Measurements from ENCODE around the gene PPEF2. TPM values are rescaled to one million over a fixed set of nuclear protein-coding genes. Genes with fewer than 3 reads are reported as not detected.
"Not testable (repeated sequence)": the region's sequence is repeated elsewhere in the genome, so short reads cannot be mapped to it uniquely, and the experiment has no call there.

Gene PPEF2, protein sequence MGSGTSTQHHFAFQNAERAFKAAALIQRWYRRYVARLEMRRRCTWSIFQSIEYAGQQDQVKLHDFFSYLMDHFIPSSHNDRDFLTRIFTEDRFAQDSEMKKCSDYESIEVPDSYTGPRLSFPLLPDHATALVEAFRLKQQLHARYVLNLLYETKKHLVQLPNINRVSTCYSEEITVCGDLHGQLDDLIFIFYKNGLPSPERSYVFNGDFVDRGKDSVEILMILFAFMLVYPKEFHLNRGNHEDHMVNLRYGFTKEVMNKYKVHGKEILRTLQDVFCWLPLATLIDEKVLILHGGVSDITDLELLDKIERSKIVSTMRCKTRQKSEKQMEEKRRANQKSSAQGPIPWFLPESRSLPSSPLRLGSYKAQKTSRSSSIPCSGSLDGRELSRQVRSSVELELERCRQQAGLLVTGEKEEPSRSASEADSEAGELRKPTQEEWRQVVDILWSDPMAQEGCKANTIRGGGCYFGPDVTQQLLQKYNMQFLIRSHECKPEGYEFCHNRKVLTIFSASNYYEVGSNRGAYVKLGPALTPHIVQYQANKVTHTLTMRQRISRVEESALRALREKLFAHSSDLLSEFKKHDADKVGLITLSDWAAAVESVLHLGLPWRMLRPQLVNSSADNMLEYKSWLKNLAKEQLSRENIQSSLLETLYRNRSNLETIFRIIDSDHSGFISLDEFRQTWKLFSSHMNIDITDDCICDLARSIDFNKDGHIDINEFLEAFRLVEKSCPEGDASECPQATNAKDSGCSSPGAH
- total RNA-seq, result not detected

DNA sequence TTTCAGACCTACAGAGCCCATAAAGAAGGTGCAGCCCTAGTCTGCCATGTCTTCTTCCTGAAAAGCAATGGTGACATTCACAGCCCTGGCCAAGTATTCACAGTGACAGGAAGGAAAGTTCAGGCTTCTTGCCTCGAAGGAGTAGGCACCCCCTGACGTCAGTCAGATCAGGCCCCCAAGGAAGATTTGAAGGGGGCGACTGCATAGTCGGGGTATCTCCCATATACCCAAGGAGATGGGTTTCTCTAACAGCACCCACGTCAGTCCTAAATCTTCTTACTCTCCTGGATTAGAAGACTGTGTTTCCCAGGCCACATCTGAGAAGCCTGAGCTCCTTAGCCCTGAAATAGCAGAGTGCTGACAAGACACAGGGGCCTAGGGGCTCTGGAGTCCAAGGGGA lies at the start of gene PPEF2:
Gene PPEF2 (minus strand): TSS at position 101 of the 400 bp plus-strand sequence. CDS start 6,127 bp downstream, outside the sequence.
- no peaks in the 10 kb centered on the region for H3K4me1 ChIP-seq (ENCODE audit: control insufficient read depth in 3 of 3, insufficient read depth in 3 of 3, low read length in 3 of 3)

DNA sequence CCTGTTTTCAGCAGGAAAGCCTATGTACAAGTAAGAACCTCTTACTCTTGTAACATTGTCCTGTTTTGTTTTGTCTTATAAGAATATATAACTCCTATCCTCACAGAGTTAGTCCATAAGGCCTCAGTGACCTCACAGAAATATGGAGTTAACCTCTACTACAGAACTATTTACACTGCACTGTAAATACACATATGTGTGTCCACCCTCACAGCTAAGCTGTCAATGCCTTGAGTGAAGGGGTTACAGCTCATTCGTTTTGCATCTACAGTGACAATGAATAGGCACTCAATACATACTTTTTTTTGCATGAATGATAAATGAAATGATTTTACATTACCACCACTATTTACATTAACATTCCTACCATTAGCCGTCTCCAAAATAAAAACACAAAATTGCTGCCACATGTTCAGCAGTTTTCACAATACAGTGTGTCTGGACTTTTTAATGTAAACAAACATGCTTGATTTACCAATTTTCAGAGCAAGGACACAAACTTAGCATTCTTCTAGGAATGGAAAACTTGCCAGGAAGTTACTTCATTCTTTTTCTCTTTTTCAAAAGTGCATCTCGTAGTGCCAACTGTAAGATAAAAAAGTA lies 48.1 kb upstream of the PPEF2 start:
- H3K4me3 ChIP-seq (ENCODE audit: low read length in 3 of 3), result no peak overlapping the region
- no peaks in the 10 kb centered on the region for H3K4me1 ChIP-seq (ENCODE audit: control insufficient read depth in 3 of 3, insufficient read depth in 3 of 3, low read length in 3 of 3)
- no peaks in the 10 kb centered on the region for H3K9me3 ChIP-seq (ENCODE audit: control insufficient read depth in 3 of 3, low read length in 3 of 3)
- no peaks in the 10 kb centered on the region for H3K27me3 ChIP-seq (ENCODE audit: control insufficient read depth in 3 of 3, insufficient read depth in 3 of 3, low read length in 3 of 3)
- peaks cover 34 to 56% (median 49%) of the 10 kb centered on the region in 3 donors for H3K36me3 ChIP-seq (ENCODE audit: control insufficient read depth in 3 of 3, insufficient read depth in 3 of 3, low read length in 3 of 3)
- H3K9ac ChIP-seq (ENCODE audit: low read depth in 1 of 3, low read length in 3 of 3), result no peak overlapping the region
- H3K27ac ChIP-seq (ENCODE audit: low read depth, low read length), result no peak overlapping the region

More for the DNA sequence above, at the start of gene PPEF2:
- no peak within 1 kb of the TSS for H3K27ac ChIP-seq (ENCODE audit: low read depth, low read length)
- no peaks in the 10 kb centered on the region for H3K27me3 ChIP-seq (ENCODE audit: control insufficient read depth in 3 of 3, insufficient read depth in 3 of 3, low read length in 3 of 3)
- no peak within 1 kb of the TSS for H3K4me3 ChIP-seq (ENCODE audit: low read length in 3 of 3)
- H3K9ac ChIP-seq (ENCODE audit: low read depth in 1 of 3, low read length in 3 of 3), result no peak within 1 kb of the TSS
- H3K9me3 ChIP-seq (ENCODE audit: control insufficient read depth in 3 of 3, low read length in 3 of 3), result no peaks in the 10 kb centered on the region
- no peaks in the 10 kb centered on the region for H3K36me3 ChIP-seq (ENCODE audit: control insufficient read depth in 3 of 3, insufficient read depth in 3 of 3, low read length in 3 of 3)

DNA sequence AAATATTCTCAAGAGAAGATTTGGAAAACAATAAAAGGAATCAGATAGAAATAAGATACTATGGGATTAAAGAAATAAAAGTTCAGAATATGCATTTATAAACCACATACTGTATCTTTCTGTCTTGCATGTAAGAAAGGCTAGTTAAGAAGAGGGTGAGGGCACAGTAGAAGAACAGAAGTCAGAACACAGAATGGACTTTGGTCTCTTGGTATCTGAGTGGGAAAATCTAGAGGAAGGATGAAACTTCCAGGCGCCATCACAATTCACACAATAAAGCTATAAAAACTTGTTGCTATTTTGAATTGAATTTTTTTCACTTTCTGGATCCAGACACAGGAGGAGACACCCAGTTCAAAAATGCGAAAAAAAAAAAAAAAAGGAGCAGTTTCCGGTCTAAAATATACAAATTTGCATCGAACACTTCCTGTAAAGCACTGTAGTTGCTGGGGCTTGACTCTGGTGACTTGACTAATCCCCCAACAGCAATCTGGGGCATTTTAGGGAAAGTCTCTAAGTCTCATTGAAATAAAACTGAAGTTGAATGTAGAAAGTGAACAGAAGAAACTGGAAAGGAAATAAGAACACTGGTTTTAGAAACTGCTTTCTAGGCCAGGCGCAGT lies 46.7 kb upstream of the PPEF2 start:
- Histone ChIP-seq H3K9me3 (ENCODE audit: control insufficient read depth in 3 of 3, low read length in 3 of 3) (no peaks in the 10 kb centered on the region), H3K4me3 (ENCODE audit: low read length in 3 of 3) (no peak overlapping the region), H3K36me3 (ENCODE audit: control insufficient read depth in 3 of 3, insufficient read depth in 3 of 3, low read length in 3 of 3) (peaks cover 31 to 50% (median 46%) of the 10 kb centered on the region in 3 donors), H3K9ac (ENCODE audit: low read depth in 1 of 3, low read length in 3 of 3) (no peak overlapping the region), H3K4me1 (ENCODE audit: control insufficient read depth in 3 of 3, insufficient read depth in 3 of 3, low read length in 3 of 3) (no peaks in the 10 kb centered on the region), H3K27me3 (ENCODE audit: control insufficient read depth in 3 of 3, insufficient read depth in 3 of 3, low read length in 3 of 3) (no peaks in the 10 kb centered on the region), H3K27ac (ENCODE audit: low read depth, low read length) (no peak overlapping the region)

DNA sequence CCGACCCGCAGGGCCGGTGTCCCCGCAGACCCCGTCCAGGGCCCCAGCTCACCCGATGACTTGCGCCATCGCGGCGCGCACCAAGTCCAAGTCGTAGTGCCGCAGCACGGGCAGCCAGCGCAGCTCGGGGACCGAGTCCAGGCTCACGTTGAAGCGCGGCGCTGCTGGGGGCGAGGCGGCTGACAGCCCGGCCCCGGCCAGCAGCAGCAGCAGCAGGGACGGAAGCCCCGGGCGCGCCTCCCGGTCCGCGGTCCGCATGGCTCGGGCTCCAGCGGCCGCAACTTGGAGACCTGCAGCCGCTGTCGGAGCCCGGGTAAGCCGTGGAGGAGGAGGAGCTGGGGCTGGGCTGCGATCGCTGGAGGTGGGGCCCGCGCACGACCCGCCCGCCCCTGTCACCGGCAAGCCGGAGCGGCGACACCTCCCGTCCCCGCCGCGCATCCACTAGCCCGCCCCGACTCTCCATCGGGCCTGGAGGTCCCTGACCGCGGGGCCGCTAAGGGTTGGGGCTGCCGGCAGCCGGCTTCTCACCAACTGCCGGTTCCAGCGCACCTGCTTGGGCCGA lies 38.5 kb upstream of the PPEF2 start, which contains the start of gene NAAA:
Gene NAAA (minus strand): TSS at position 322 of the 562 bp plus-strand sequence. CDS start 64 bp downstream, at position 258.
- Histone ChIP-seq H3K27ac (ENCODE audit: low read depth, low read length) (peak within 1 kb of the TSS; percentile 64), H3K4me1 (ENCODE audit: control insufficient read depth in 3 of 3, insufficient read depth in 3 of 3, low read length in 3 of 3) (peaks cover 4 to 8% (median 7%) of the 10 kb centered on the region in 3 donors), H3K4me3 (ENCODE audit: low read length in 3 of 3) (peak within 1 kb of the TSS; percentile 85 to 92 (median 90)), H3K9ac (ENCODE audit: low read depth in 1 of 3, low read length in 3 of 3) (peak within 1 kb of the TSS; percentile 74 to 86 (median 77)), H3K9me3 (ENCODE audit: control insufficient read depth in 3 of 3, low read length in 3 of 3) (no peaks in the 10 kb centered on the region), H3K27me3 (ENCODE audit: control insufficient read depth in 3 of 3, insufficient read depth in 3 of 3, low read length in 3 of 3) (no peaks in the 10 kb centered on the region), H3K36me3 (ENCODE audit: control insufficient read depth in 3 of 3, insufficient read depth in 3 of 3, low read length in 3 of 3) (peaks cover 0 to 2% (median under 1%) of the 10 kb centered on the region in 3 donors)

DNA sequence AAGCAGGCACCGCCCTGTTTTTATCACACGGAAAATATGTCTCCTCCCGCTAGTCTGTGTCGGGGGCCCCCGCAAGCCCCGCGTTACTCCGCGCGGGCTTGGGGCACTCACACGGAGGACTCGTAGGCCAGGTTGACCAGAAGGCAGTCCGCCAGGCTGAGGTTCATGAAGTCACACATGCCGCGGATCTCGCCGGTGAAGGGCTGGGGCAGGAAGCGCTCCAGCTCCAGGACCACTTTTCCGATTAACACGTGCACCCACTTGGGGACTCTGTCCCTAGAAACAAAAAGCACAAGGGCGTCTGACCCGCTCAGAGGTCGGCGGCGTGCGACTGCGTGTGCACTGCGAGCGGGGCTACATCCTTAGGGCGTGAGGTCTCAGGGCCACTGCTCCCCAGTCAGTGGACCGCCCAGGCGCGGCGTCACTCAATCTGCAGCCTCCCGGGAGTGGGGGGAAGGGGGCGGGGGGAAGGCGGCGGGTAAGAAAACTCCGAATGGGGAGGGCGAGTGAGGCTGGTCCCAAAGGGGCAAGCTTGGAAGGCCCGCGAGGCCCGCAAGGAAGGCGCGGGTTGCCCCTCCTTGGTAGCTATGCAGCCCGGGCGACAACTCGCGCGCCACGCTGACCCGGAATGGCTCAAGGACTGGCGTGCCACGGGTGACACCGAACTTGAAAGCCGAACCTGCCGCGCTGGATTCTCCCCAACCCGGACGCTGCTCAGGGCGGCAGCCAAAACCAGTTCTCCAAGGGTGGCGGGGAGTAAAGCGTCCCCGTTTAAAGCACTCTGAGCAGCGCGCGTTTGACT lies 37.8 kb upstream of the PPEF2 start:
- peak overlapping the region; percentile 64 for H3K27ac ChIP-seq (ENCODE audit: low read depth, low read length)
- H3K4me1 ChIP-seq (ENCODE audit: control insufficient read depth in 3 of 3, insufficient read depth in 3 of 3, low read length in 3 of 3), result peaks cover 4 to 8% (median 7%) of the 10 kb centered on the region in 3 donors
- no peaks in the 10 kb centered on the region for H3K27me3 ChIP-seq (ENCODE audit: control insufficient read depth in 3 of 3, insufficient read depth in 3 of 3, low read length in 3 of 3)
- H3K9ac ChIP-seq (ENCODE audit: low read depth in 1 of 3, low read length in 3 of 3), result peak overlapping the region; percentile 74 to 86 (median 77)
- H3K4me3 ChIP-seq (ENCODE audit: low read length in 3 of 3), result peak overlapping the region; percentile 85 to 92 (median 90)
- no peaks in the 10 kb centered on the region for H3K9me3 ChIP-seq (ENCODE audit: control insufficient read depth in 3 of 3, low read length in 3 of 3)
- peaks cover 0 to 7% (median 7%) of the 10 kb centered on the region in 3 donors for H3K36me3 ChIP-seq (ENCODE audit: control insufficient read depth in 3 of 3, insufficient read depth in 3 of 3, low read length in 3 of 3)

DNA sequence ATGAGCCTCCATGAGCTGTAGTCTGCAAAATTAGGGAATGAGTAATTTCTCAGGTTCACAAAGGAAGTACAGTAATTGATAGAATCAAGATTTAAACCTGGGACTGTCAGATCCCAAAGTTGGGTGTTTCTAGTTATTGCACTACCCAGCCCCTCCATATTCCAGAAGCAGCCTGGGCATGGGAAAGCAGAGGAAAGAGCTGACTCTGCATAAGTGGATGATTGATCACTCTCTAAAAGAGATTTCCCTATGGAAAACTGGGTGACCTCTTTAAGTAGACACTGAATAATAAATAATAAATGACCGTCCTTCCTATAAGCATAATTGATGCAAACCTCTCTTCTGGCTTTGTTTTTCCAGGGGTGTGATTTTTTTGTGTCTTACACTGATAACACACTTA lies 33.4 kb upstream of the PPEF2 start:
- no peaks in the 10 kb centered on the region for H3K9me3 ChIP-seq (ENCODE audit: control insufficient read depth in 3 of 3, low read length in 3 of 3)
- H3K27ac ChIP-seq (ENCODE audit: low read depth, low read length), result no peak overlapping the region
- H3K27me3 ChIP-seq (ENCODE audit: control insufficient read depth in 3 of 3, insufficient read depth in 3 of 3, low read length in 3 of 3), result no peaks in the 10 kb centered on the region
- peaks cover 0 to 18% (median 13%) of the 10 kb centered on the region in 3 donors for H3K36me3 ChIP-seq (ENCODE audit: control insufficient read depth in 3 of 3, insufficient read depth in 3 of 3, low read length in 3 of 3)
- peaks cover 2 to 7% (median 5%) of the 10 kb centered on the region in 3 donors for H3K4me1 ChIP-seq (ENCODE audit: control insufficient read depth in 3 of 3, insufficient read depth in 3 of 3, low read length in 3 of 3)
- no peak overlapping the region for H3K9ac ChIP-seq (ENCODE audit: low read depth in 1 of 3, low read length in 3 of 3)
- H3K4me3 ChIP-seq (ENCODE audit: low read length in 3 of 3), result no peak overlapping the region

DNA sequence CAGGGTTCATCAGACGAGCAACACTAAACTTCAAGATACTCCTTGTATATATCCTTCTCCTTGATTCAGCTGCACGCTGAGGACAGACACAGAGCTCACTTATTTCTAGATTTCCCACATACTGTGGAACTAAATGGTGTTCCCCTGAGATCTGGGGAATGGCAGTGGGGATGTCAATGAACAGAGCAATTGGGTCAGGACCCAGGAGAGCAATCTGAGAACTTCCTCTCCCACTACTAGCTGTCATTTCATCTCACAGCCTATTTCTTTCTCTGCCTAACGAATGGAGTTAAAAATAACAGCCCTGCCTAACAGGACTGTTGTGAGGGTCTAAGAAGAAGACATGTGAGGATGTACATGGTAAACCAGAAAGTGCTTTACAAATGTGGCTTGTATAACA lies 27.9 kb upstream of the PPEF2 start:
- no peaks in the 10 kb centered on the region for H3K9me3 ChIP-seq (ENCODE audit: control insufficient read depth in 3 of 3, low read length in 3 of 3)
- no peaks in the 10 kb centered on the region for H3K27me3 ChIP-seq (ENCODE audit: control insufficient read depth in 3 of 3, insufficient read depth in 3 of 3, low read length in 3 of 3)
- H3K36me3 ChIP-seq (ENCODE audit: control insufficient read depth in 3 of 3, insufficient read depth in 3 of 3, low read length in 3 of 3), result peaks cover 0 to 31% (median 17%) of the 10 kb centered on the region in 3 donors
- H3K4me3 ChIP-seq (ENCODE audit: low read length in 3 of 3), result no peak overlapping the region
- H3K9ac ChIP-seq (ENCODE audit: low read depth in 1 of 3, low read length in 3 of 3), result no peak overlapping the region
- no peaks in the 10 kb centered on the region for H3K4me1 ChIP-seq (ENCODE audit: control insufficient read depth in 3 of 3, insufficient read depth in 3 of 3, low read length in 3 of 3)
- no peak overlapping the region for H3K27ac ChIP-seq (ENCODE audit: low read depth, low read length)

DNA sequence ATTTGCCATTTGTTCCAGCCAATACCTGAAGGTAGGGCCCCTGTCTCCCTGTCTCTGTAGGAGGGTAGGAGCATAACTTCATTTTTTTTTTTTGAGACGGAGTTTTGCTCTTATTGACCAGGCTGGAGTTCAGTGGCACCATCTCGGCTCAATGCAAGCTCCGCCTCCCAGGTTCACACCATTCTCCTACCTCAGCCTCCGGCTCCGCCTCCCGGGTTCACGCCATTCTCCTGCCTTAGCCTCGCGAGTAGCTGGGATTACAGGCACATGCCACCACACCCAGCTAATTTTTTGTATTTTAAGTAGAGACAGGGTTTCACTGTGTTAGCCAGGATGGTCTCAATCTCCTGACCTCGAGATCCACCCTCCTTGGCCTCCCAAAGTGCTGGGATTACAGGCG lies 22.7 kb upstream of the PPEF2 start:
- H3K9ac ChIP-seq (ENCODE audit: low read depth in 1 of 3, low read length in 3 of 3); H3K27ac ChIP-seq (ENCODE audit: low read depth, low read length); H3K9me3 ChIP-seq (ENCODE audit: control insufficient read depth in 3 of 3, low read length in 3 of 3); H3K4me3 ChIP-seq (ENCODE audit: low read length in 3 of 3); H3K4me1 ChIP-seq (ENCODE audit: control insufficient read depth in 3 of 3, insufficient read depth in 3 of 3, low read length in 3 of 3); H3K27me3 ChIP-seq (ENCODE audit: control insufficient read depth in 3 of 3, insufficient read depth in 3 of 3, low read length in 3 of 3): not testable (repeated sequence)
- H3K36me3 ChIP-seq (ENCODE audit: control insufficient read depth in 3 of 3, insufficient read depth in 3 of 3, low read length in 3 of 3), result peaks cover 12 to 38% (median 20%) of the 10 kb centered on the region in 3 donors

Measured in skeletal muscle tissue (tissue), 4 donors.